PC-3 (cell line): Measurements from ENCODE around the gene PRKAR1A. TPM values are rescaled to one million over a fixed set of nuclear protein-coding genes. Genes with fewer than 3 reads are reported as not detected.

Experiments used
- ATAC-seq: fragments of 200-7000 bp; cut with Tn5 transposase; 2 replicates; pipeline ENCODE4 v1.9.1; 2020; ENCODE audit warnings: mild to moderate bottlenecking, moderate library complexity
- BruUV-seq: library from RNA; stranded (reverse); fragments of 400-500 nt; replicated peaks from 2 replicates; lab custom pipeline; 2021; lab: Mats Ljungman, UMichigan
- CTCF ChIA-PET: fragments of 300-600 bp; sonication (Branson Sonifier 250); formaldehyde crosslinking; loops from one replicate; lab custom pipeline; 2022; ENCODE audit warnings: antibody characterized with exemption; lab: Charles Lee
- POLR2A ChIA-PET: fragments of 300-600 bp; sonication (Branson Sonifier 250); formaldehyde crosslinking; loops from one replicate; lab custom pipeline; 2022; ENCODE audit warnings: antibody characterized with exemption; ENCODE audit not compliant: unreplicated experiment; lab: Charles Lee
- DNase-seq: peaks from one replicate; pipeline ENCODE4 v3.0.0-alpha.2; 2015
- H2AFZ ChIP-seq: fragments of 300-600 bp; sonication (generic); 2 replicates; pipeline ENCODE4 v1.6.0; 2016; ENCODE audit warnings: antibody characterized with exemption, low read length
- H3F3A ChIP-seq: fragments of 300-600 bp; sonication (generic); one replicate; pipeline ENCODE4 v1.6.0; 2017; ENCODE audit warnings: antibody characterized with exemption, low read length, control low read depth, mild to moderate bottlenecking; ENCODE audit not compliant: unreplicated experiment
- H3K27ac ChIP-seq: fragments of 300-600 bp; sonication (generic); 2 replicates; pipeline ENCODE4 v1.5.1; 2016; ENCODE audit warnings: mild to moderate bottlenecking, low read length
- H3K27me3 ChIP-seq: fragments of 300-600 bp; sonication (generic); 2 replicates; pipeline ENCODE4 v1.6.1; 2016; ENCODE audit warnings: low read length, mixed read lengths
- H3K36me3 ChIP-seq: fragments of 300-600 bp; sonication (generic); 2 replicates; pipeline ENCODE4 v1.6.1; 2016; ENCODE audit warnings: low read depth, mixed run types, low read length, mixed read lengths
- H3K4me1 ChIP-seq: fragments of 300-600 bp; sonication (generic); 2 replicates; pipeline ENCODE4 v1.5.1; 2016; ENCODE audit warnings: low read length; ENCODE audit not compliant: insufficient read depth
- H3K4me2 ChIP-seq: fragments of 300-600 bp; sonication (generic); 2 replicates; pipeline ENCODE4 v1.6.0; 2016; ENCODE audit warnings: low read length
- H3K4me3 ChIP-seq: fragments of 300-600 bp; sonication (generic); 2 replicates; pipeline ENCODE4 v1.5.1; 2016; ENCODE audit warnings: mild to moderate bottlenecking, low read length, mixed read lengths
- H3K79me2 ChIP-seq: fragments of 300-600 bp; sonication (generic); 2 replicates; pipeline ENCODE4 v1.6.1; 2017; ENCODE audit warnings: low read length, mixed read lengths
- H3K9ac ChIP-seq: fragments of 300-600 bp; sonication (generic); 2 replicates; pipeline ENCODE4 v1.6.0; 2016; ENCODE audit warnings: mild to moderate bottlenecking, low read length
- H3K9me2 ChIP-seq: fragments of 300-600 bp; sonication (generic); replicated peaks from 2 replicates; pipeline ENCODE4 v1.6.1; 2016; ENCODE audit warnings: mixed run types, low read length, mixed read lengths
- H3K9me3 ChIP-seq: fragments of 300-600 bp; sonication (generic); 2 replicates; pipeline ENCODE4 v1.6.1; 2016; ENCODE audit warnings: low read length, mixed read lengths
- H4K20me1 ChIP-seq: fragments of 300-600 bp; sonication (generic); 2 replicates; pipeline ENCODE4 v1.6.1; 2016; ENCODE audit warnings: low read length, mixed read lengths
- CTCF ChIP-seq: fragments of 300-600 bp; sonication (generic); conservative IDR thresholded peaks from 2 replicates; pipeline ENCODE4 v1.5.1; 2017; ENCODE audit warnings: antibody characterized with exemption, low read depth, mild to moderate bottlenecking, low read length
- EZH2 ChIP-seq: fragments of 300-600 bp; sonication (generic); IDR thresholded peaks from one replicate; pipeline ENCODE4 v1.6.1; 2017; ENCODE audit warnings: antibody characterized with exemption, mild to moderate bottlenecking, low read length; ENCODE audit not compliant: unreplicated experiment
- EZH2phosphoT487 ChIP-seq: fragments of 300-600 bp; sonication (generic); IDR thresholded peaks from 2 replicates; pipeline ENCODE4 v1.6.1; 2018; ENCODE audit warnings: mild to moderate bottlenecking, antibody characterized with exemption, low read length, borderline replicate concordance
- intact Hi-C: fragments of 100-400 bp; cut with micrococcal nuclease; formaldehyde crosslinking; loops from 2 replicates; pipeline ENCODE4 v1.9.0; 2023
- total RNA-seq: library from RNA; depleted of rRNA; stranded (reverse); fragments of >200 nt; gene quantifications from 2 replicates; pipeline ENCODE4 v1.2.3, GENCODE V29; 2014

Gene PRKAR1A
- total RNA-seq, 1 experiment from 2014 or later: 214 TPM

DNA sequence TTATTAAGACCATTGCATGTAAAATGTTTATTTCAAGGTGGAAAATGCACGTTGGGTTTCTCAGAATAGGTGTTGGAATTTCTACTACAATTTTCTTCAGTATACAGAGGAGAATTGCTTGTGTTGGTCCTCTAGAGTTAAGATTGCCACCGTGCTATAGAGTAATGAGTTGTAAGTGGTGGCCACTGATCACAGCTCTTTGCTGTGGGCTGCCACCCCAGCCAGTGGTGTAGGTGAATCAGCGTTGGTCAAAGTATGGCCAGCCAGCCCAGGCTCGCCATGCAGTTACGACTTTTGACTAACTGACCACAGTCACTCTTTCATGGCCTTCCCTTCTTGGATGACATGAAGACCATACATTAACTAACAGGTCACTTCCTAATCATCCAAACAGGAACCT is 12.6 kb upstream of the PRKAR1A start:
- POLR2A ChIA-PET: no interaction called here
- CTCF ChIA-PET: interaction anchor here (0.5 kb wide), 1 partner anchor 160 kb away, joined by 3 read pairs; no protein-coding TSS in a partner anchor

GRCh38 chr17:68501074-68501473 is 11.2 kb upstream of the PRKAR1A start:
- Histone ChIP-seq H2AFZ (no peak overlapping the region), H3K4me1 (no peaks in the 10 kb centered on the region), H3K4me3 (no peak overlapping the region), H3K27me3 (no peaks in the 10 kb centered on the region), H3K9me3 (no peaks in the 10 kb centered on the region), H3K36me3 (no peaks in the 10 kb centered on the region), H3K9me2 (no peaks in the 10 kb centered on the region), H4K20me1 (no peaks in the 10 kb centered on the region), H3F3A (no peaks in the 10 kb centered on the region), H3K27ac (no peak overlapping the region), H3K4me2 (no peak overlapping the region), H3K79me2 (no peaks in the 10 kb centered on the region), H3K9ac (no peak overlapping the region)
- no peak for DNase-seq
- POLR2A ChIA-PET: no interaction called here
- TF ChIP-seq CTCF (no peak), EZH2 (no peak), EZH2phosphoT487 (no peak)
- BruUV-seq: no TSS peak
- CTCF ChIA-PET: no interaction called here
- ATAC-seq: no peak
- intact Hi-C loops: no loop called here

More for the DNA sequence above, 12.6 kb upstream of the PRKAR1A start:
- Histone ChIP-seq H3K36me3 (no peaks in the 10 kb centered on the region), H4K20me1 (no peaks in the 10 kb centered on the region), H3F3A (no peaks in the 10 kb centered on the region), H3K4me2 (no peak overlapping the region), H3K27ac (no peak overlapping the region), H3K9me2 (no peaks in the 10 kb centered on the region), H3K27me3 (no peaks in the 10 kb centered on the region), H3K79me2 (no peaks in the 10 kb centered on the region), H3K4me1 (no peaks in the 10 kb centered on the region), H2AFZ (no peak overlapping the region), H3K9me3 (no peaks in the 10 kb centered on the region), H3K9ac (no peak overlapping the region), H3K4me3 (no peak overlapping the region)
- no TSS peak for BruUV-seq
- intact Hi-C loops: no loop called here
- ATAC-seq: peak; percentile 51
- no peak for DNase-seq
- TF ChIP-seq EZH2phosphoT487 (no peak), CTCF (no peak), EZH2 (no peak)

DNA sequence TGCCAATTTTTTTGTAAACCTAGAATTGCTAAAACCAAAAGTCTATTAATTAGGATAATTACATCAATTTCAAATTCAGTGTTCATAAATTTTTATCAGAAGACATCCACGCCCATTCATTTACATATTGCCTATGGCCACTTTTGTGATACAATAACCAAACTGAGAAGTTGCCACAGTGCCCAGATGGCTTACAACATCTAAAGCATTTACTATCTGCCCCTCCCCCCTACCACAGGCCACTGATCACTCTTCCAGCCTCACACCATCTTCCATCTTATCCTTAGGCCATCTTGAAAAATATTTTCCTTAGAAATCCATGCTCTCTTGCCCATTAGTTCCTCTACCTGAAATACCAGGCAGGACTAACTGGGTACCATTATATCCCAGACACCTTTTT is 6.3 kb upstream of the PRKAR1A start:
- Histone ChIP-seq H3K4me1 (peaks cover 17% of the 10 kb centered on the region), H3F3A (no peaks in the 10 kb centered on the region), H3K79me2 (no peaks in the 10 kb centered on the region), H4K20me1 (no peaks in the 10 kb centered on the region), H3K9ac (no peak overlapping the region), H3K9me3 (no peaks in the 10 kb centered on the region), H3K4me2 (no peak overlapping the region), H3K27ac (no peak overlapping the region), H2AFZ (no peak overlapping the region), H3K36me3 (no peaks in the 10 kb centered on the region), H3K9me2 (no peaks in the 10 kb centered on the region), H3K4me3 (no peak overlapping the region), H3K27me3 (no peaks in the 10 kb centered on the region)
- ChIA-PET CTCF (no interaction called here), POLR2A (no interaction called here)
- intact Hi-C loops: no loop called here
- TF ChIP-seq EZH2: no peak
- no peak for TF ChIP-seq EZH2phosphoT487
- no TSS peak for BruUV-seq
- no peak for DNase-seq
- ATAC-seq: no peak
